ENCODE results near the gene PRKN.

GRCh38 chr6:162630069-162630468, 97.5 kb downstream of the PRKN start:
- TF ChIP-seq CTCF (IDR thresholded peaks at IDR 0.05) (no peak), POLR2A (IDR thresholded peaks at IDR 0.05) (no peak)
